Ectodermal cell (in vitro differentiated cells): ENCODE data around the gene PRR36.

Source experiments
- H3K27ac ChIP-seq: 2 replicates; pipeline ENCODE4 v1.7.0; 2013; ENCODE audit warnings: mild to moderate bottlenecking, low read depth, low read length; ENCODE audit not compliant: insufficient read depth, poor library complexity, severe bottlenecking
- H3K27me3 ChIP-seq: 2 replicates; pipeline ENCODE4 v1.7.0; 2013; ENCODE audit warnings: mild to moderate bottlenecking, low read length; ENCODE audit not compliant: insufficient read depth, control insufficient read depth, poor library complexity, severe bottlenecking
- H3K36me3 ChIP-seq: one replicate; pipeline ENCODE4 v1.7.0; 2013; ENCODE audit warnings: low read length; ENCODE audit not compliant: control insufficient read depth, insufficient read depth
- H3K4me1 ChIP-seq: one replicate; pipeline ENCODE4 v1.7.0; 2013; ENCODE audit warnings: low read length; ENCODE audit not compliant: control insufficient read depth, insufficient read depth
- H3K4me3 ChIP-seq: 2 replicates; pipeline ENCODE4 v1.7.0; 2013; ENCODE audit warnings: low read depth, low read length, control low read depth; ENCODE audit not compliant: insufficient read depth
- H3K9me3 ChIP-seq: 2 replicates; pipeline ENCODE4 v1.7.0; 2013; ENCODE audit warnings: mild to moderate bottlenecking, low read length, moderate library complexity; ENCODE audit not compliant: control insufficient read depth
- WGBS, 2 experiments: methylation state at CpG; one replicate each; pipeline ENCODE4 v1.1.7; 2013; ENCODE audit warnings: missing lambda C conversion rate in 2 of 2; 5-methylcytosine and 5-hydroxymethylcytosine counted together

PRR36 gene

DNA sequence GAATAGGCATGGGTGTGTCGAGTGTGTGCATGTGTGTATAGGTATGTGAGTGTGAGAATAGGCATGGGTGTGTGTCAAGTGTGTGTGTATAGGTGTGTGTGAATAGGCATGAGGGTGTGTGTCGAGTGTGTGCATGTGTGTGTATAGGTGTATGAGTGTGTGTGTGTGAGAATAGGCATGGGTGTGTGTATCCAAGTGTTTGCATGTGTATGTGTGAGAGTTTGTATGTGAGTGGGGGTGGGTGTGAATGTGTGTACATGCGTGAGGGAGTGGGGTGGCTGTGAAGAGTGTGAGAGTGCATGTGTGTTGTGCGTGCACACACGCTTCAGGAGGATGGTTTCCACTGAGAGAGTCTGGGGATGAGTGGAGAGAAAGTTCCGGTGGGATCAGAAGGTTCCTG lies 30.7 kb downstream of the PRR36 start:
- Histone ChIP-seq H3K4me1 (no peaks in the 10 kb centered on the region), H3K36me3 (no peaks in the 10 kb centered on the region), H3K27ac (no peak overlapping the region), H3K9me3 (no peaks in the 10 kb centered on the region), H3K27me3 (no peaks in the 10 kb centered on the region), H3K4me3 (no peak overlapping the region)
- 95% methylated on average over 6 of the region's 6 CpGs for WGBS, 2 experiments

DNA sequence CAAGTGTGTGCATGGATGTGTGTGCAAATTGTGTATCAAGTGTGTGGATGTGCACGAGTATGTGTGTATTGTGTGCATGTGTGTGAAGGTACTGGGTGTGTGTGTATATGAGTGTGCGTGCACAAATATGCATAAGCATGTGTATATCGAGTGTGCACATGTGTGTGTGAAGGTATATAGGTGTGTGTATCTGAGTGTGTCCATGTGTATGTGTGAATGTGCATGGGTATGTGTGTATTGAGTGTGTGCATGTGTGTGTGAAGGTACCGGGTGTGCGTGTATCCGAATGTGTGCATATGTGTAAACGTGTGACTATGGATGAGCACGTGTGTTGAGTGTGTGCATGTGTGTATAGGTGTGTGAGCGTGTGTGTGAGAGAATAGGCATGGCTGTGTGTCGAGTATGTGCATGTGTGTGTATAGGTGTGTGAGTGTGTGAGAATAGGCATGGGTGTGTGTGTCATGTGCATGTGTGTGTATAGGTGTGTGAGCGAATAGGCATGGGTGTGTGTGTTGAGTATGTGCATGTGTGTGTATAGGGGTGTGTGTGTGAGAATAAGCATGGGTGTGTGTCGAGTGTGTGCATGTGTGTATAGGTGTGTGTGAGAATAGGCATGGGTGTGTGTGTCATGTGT lies 31.4 kb downstream of the PRR36 start:
- WGBS, 2 experiments: 93 to 94% methylated on average over 12 of the region's 12 CpGs
- no peaks in the 10 kb centered on the region for H3K9me3 ChIP-seq
- H3K27me3 ChIP-seq: no peaks in the 10 kb centered on the region
- no peaks in the 10 kb centered on the region for H3K36me3 ChIP-seq
- H3K4me3 ChIP-seq: no peak overlapping the region
- H3K27ac ChIP-seq: no peak overlapping the region
- no peaks in the 10 kb centered on the region for H3K4me1 ChIP-seq

DNA sequence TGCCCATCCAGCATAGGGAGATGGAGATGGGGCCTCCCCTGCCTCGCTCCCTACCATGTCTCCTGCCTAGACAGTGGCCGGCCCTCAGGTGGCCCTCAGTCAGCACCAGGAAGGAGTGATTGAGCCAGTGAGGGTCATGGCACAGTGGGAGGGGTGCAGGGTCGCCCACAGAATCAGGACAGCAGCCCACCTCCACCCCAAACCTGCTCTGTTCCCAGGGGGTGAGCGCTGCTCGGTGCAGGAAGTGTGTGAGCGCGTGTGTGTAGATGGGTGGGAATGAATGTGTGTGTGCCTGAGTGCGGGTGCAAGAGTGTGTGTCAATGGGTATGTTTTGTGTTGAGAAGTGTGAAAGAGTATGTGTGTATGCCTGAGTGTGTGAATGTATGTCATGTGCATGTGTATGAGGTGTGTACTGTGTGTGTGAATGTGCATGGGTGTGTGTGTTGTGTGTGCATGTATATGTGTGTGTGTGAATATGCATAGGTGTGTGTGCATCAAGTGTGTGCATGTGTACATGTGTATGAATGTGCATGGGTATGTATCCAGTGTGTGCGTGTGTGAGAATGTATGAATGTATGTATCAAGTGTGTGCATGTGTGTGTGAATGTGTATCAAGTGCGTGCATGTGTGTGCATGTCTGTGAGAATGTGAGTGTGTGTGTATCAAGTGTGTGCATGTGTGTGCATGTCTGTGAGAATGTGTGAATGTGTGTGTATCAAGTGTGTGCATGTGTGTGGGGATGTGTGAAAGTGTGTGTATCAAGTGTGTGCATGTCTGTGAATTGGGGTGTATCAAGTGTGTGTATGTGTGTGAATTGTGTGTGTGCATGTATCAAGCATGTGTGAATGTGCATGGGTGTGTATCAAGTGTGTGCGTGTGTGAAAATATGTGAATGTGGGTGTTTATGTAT lies 32.2 kb downstream of the PRR36 start:
- WGBS, 2 experiments: 90 to 92% methylated on average over 11 of the region's 11 CpGs
- H3K4me1 ChIP-seq: no peaks in the 10 kb centered on the region
- no peak overlapping the region for H3K4me3 ChIP-seq

DNA sequence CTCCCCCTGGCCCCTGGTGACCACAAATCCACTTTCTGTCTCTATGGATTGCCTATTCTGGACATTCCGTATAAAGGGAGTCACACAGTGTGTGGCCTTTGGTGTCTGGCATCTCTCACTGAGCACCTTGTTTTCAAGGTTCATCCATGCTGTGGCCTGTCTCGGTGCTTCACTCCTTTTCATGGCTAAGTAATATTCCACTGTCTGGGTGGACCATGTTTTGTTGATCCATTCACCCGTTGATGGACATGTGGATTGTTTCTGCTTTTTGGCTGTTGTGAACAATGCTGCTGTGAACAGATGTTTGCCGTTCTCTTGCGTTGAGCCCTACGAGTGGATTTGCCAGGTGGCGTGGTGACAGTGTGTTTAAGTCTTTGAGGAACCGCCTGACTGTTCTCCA lies 33.6 kb downstream of the PRR36 start:
- H3K27me3 ChIP-seq: no peaks in the 10 kb centered on the region
- WGBS, 2 experiments: 94 to 96% methylated on average over 8 of the region's 8 CpGs
- no peaks in the 10 kb centered on the region for H3K36me3 ChIP-seq
- H3K9me3 ChIP-seq: no peaks in the 10 kb centered on the region
- no peaks in the 10 kb centered on the region for H3K4me1 ChIP-seq
- H3K27ac ChIP-seq: no peak overlapping the region
- H3K4me3 ChIP-seq: no peak overlapping the region

More for the DNA sequence above, 32.2 kb downstream of the PRR36 start:
- Histone ChIP-seq H3K9me3 (no peaks in the 10 kb centered on the region), H3K27ac (no peak overlapping the region), H3K27me3 (no peaks in the 10 kb centered on the region), H3K36me3 (no peaks in the 10 kb centered on the region)

DNA sequence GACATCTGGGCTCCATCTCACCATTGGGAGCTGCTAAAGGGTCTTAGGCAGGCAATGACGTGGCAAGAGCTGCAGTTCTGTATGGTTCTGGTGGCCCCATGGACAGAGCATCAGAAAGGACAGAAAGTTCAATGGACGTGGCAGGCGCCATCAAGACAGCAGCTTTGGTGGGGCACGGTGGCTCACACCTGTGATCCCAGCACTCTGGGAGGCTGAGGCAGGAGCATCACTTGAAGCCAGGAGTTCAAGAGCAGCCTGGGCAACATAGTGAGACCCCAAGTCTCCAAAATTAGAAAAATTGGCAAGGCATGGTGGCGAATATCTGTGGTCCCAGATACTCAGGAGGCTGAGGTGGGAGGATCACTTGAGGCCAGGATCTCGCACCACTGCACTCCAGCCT lies 34.7 kb downstream of the PRR36 start:
- WGBS, 2 experiments: 85 to 87% methylated on average over 6 of the region's 6 CpGs
- Histone ChIP-seq H3K36me3 (no peaks in the 10 kb centered on the region), H3K4me3 (no peak overlapping the region)

DNA sequence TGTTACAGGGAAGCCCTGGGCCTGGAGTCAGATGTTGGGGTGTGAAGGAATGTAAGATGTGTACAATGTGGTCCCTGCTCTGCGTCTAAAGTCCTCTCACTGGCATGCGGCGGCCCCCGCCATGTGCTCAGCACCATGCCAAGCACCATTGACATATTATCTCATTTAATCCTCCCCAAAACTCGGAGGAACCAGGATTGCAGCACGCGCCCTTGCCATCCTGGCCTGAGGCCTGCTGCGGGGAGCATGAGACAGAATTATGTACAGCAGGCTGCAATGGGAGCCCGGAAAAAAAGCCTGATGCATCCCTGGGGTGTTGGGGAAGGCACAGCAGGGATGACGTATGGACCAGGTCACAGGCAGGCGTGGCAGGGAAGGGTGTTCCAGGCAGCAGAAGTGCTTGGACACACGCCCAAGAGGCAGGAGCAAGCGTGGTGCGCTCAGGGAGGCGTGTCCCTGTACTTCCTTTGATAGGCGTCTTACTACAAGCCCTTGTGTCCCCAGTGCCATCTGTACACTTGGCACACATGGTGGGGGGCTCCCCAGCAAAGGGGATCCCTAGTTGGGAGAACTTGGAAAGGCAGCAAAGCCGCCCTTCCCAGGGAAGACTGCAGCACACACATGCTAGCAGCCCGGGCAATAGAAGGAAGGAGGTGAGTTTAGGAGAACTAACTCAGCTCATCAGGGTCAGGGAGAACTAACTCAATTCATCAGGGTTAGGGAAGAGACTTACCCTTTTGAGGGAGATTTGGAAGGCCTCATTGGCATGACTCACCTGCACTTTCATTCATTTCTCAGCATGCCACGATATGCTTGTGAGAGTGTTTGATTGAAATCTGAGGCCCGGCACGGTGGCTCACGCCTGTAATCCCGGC lies 40.7 kb downstream of the PRR36 start:
- H3K4me1 ChIP-seq: no peaks in the 10 kb centered on the region
- no peaks in the 10 kb centered on the region for H3K36me3 ChIP-seq
- H3K9me3 ChIP-seq: no peaks in the 10 kb centered on the region
- H3K27ac ChIP-seq: no peak overlapping the region
- 93 to 94% methylated on average over 23 of the region's 23 CpGs for whole genome bisulfite sequencing, 2 experiments
- H3K27me3 ChIP-seq: peaks cover 10% of the 10 kb centered on the region
- no peak overlapping the region for H3K4me3 ChIP-seq

More for the DNA sequence above, 34.7 kb downstream of the PRR36 start:
- H3K4me1 ChIP-seq: no peaks in the 10 kb centered on the region
- H3K27ac ChIP-seq: no peak overlapping the region
- no peaks in the 10 kb centered on the region for H3K27me3 ChIP-seq
- no peaks in the 10 kb centered on the region for H3K9me3 ChIP-seq

DNA sequence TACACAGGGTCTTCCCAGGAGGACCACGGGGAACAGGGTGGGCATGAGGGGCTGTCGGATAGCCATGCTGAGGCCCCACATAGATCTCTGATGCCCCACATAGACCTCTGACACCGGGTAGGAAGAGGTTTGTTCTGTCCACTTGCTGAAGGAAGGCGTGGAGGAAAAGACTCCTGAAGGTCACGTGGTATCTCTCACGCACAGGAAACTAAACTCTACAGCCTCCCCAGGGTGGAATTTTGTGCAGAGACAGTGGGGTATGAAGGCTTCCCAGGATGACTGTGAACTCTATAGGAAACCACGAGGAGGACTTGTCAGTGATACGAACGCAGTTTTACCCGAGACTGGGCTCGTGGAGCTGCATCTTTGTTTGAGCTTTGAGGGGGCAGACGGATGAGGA lies 41.4 kb downstream of the PRR36 start:
- no peak overlapping the region for H3K27ac ChIP-seq
- no peaks in the 10 kb centered on the region for H3K9me3 ChIP-seq
- H3K4me1 ChIP-seq: no peaks in the 10 kb centered on the region
- WGBS, 2 experiments: 91 to 94% methylated on average over 12 of the region's 12 CpGs
- no peak overlapping the region for H3K4me3 ChIP-seq
- H3K27me3 ChIP-seq: peaks cover 16% of the 10 kb centered on the region
- H3K36me3 ChIP-seq: no peaks in the 10 kb centered on the region

DNA sequence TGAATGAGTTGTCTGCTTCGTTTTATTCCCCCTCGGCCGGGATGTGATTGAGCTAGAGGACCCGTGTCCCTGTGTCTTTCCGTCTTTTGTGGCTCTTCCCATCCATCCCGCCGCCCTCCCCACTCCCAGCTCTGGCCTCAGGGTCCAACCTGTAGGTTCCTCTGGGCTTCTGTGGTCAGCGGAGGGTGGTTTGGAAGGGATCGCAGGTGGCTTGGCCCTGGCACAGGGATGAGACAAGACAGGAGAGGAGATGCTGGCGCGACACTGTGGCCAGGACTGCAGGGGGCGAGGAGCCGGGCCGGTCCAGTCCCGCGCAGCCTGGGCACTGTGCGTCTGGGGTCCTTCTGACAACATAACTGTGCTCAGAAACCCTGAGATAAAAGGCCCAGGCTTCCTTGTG lies 42.2 kb downstream of the PRR36 start:
- Histone ChIP-seq H3K36me3 (no peaks in the 10 kb centered on the region), H3K4me1 (no peaks in the 10 kb centered on the region), H3K27me3 (peaks cover 24% of the 10 kb centered on the region), H3K9me3 (no peaks in the 10 kb centered on the region), H3K4me3 (no peak overlapping the region), H3K27ac (no peak overlapping the region)
- 89% methylated on average over 17 of the region's 17 CpGs for WGBS, 2 experiments

DNA sequence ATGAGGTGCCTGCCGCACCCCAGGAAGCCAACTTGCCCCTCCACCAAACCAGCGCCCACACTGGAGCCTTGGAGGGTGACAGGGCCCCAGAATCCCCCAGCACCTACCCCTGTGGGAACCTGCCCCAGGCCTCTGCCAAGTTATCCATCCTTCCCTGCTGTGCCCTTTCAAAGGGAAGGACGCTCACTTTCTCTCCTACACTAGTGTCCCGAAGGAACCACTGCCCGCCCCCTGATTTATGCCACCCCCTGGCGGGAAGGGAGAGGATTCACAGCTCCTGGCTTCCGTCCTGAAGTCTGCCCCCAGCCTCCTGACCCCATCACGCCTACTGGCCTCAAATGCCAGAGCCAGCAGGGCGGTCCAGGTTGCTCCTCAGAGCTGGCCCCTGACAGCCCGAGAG lies 42.7 kb downstream of the PRR36 start:
- peaks cover 29% of the 10 kb centered on the region for H3K27me3 ChIP-seq
- H3K36me3 ChIP-seq: no peaks in the 10 kb centered on the region
- no peaks in the 10 kb centered on the region for H3K4me1 ChIP-seq
- WGBS, 2 experiments: 27 to 31% methylated on average over 10 of the region's 10 CpGs
- H3K4me3 ChIP-seq: no peak overlapping the region
- no peak overlapping the region for H3K27ac ChIP-seq
- no peaks in the 10 kb centered on the region for H3K9me3 ChIP-seq

DNA sequence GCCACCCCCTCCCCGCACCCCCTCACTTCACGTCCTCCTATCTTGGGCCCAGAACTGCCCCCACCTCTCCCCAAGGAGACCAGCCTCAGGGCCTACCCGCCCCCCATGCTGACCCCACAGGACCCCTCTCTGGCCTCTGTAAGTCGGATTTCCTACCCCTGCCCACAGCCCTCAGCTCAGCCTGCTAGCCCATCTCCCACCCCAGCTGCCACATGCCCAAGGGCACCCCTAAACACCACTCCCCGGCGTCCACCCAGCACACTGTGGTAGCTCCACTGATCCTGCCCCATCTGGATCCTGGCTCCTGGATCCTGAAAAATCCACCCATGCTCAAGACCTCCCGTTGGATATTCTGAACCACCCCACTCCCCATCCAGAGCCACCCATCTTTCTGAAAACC lies 43.4 kb downstream of the PRR36 start:
- no peak overlapping the region for H3K4me3 ChIP-seq
- H3K36me3 ChIP-seq: no peaks in the 10 kb centered on the region
- H3K27me3 ChIP-seq: peaks cover 29% of the 10 kb centered on the region
- H3K4me1 ChIP-seq: no peaks in the 10 kb centered on the region
- no peaks in the 10 kb centered on the region for H3K9me3 ChIP-seq
- 49 to 55% methylated on average over 7 of the region's 7 CpGs for WGBS, 2 experiments
- no peak overlapping the region for H3K27ac ChIP-seq
